ENCODE results near the gene GBP3. TPM values are rescaled to one million over a fixed set of nuclear protein-coding genes. Genes with fewer than 3 reads are reported as not detected.
A peak's percentile ranks its signal among the peaks of the same experiment; 100 is the strongest.

Gene GBP3
- total RNA-seq (2021) (2.6 and 6.3 TPM in 2 replicates), Bru-seq, nascent RNA (percentile 48 among the genes with signal in this experiment), BruChase-seq, experiment 1, labeled RNA remaining after a 2-hour chase (percentile 43 among the genes with signal in this experiment), BruChase-seq, experiment 2, labeled RNA remaining after a 6-hour chase (percentile 46 among the genes with signal in this experiment)
- long read RNA-seq, partial matches to known transcripts = 1 of 4 reads
- long read RNA-seq, other reads (novel, unspliced or antisense) = 1 of 4 reads

GRCh38 chr1:89022167-89022959 lies at the start of gene GBP3:
TSS of gene GBP3 (minus strand) at chr1:89022866. CDS start at chr1:89020721, 2,145 bp downstream.
- Histone ChIP-seq H3K27ac (ENCODE audit: low read depth, low read length, poor library complexity, severe bottlenecking) (no peak within 1 kb of the TSS), H3K27me3 (replicated peaks; ENCODE audit: insufficient read depth, low read depth, low read length, poor library complexity) (no peaks in the 10 kb centered on the region), H3K36me3 (ENCODE audit: insufficient read depth, low read length, poor library complexity, severe bottlenecking) (no peaks in the 10 kb centered on the region), H3K4me3 (ENCODE audit: low read depth, low read length, poor library complexity, severe bottlenecking) (peak within 1 kb of the TSS; percentile 29), H3K9me3 (ENCODE audit: low read depth, low read length, poor library complexity, severe bottlenecking) (no peaks in the 10 kb centered on the region), H3K4me1 (ENCODE audit: insufficient read depth, low read length, poor library complexity, severe bottlenecking) (peaks cover 6% of the 10 kb centered on the region)
- TSS peak; percentile 86 for BruUV-seq (replicated peaks)
- intact Hi-C loops (cut with micrococcal nuclease; ENCODE audit: unreplicated experiment) = no loop called here
- peak; percentile 47 for DNase-seq (ENCODE audit: low spot score)
- CTCF ChIA-PET = interaction anchor here (0.6 kb wide), 1 partner anchor 64 kb away, joined by 3 read pairs; no protein-coding TSS in a partner anchor
- TF ChIP-seq CTCF (conservative IDR thresholded peaks at IDR 0.05; ENCODE audit: low read depth, low read length) = no peak
- TF ChIP-seq EZH2 (IDR thresholded peaks at IDR 0.05; ENCODE audit: borderline replicate concordance, low read depth, low read length, poor library complexity, severe bottlenecking) = no peak
- POLR2A ChIA-PET (ENCODE audit: low non-redundant PET) = interaction anchor here (0.6 kb wide), 1 partner anchor 403 kb away, joined by 8 read pairs; no protein-coding TSS in a partner anchor

GRCh38 chr1:89070509-89070908 lies 47.8 kb upstream of the GBP3 start:
- no peak for TF ChIP-seq EZH2 (IDR thresholded peaks at IDR 0.05; ENCODE audit: borderline replicate concordance, low read depth, low read length, poor library complexity, severe bottlenecking)
- no peak for TF ChIP-seq CTCF (conservative IDR thresholded peaks at IDR 0.05; ENCODE audit: low read depth, low read length)
- Histone ChIP-seq H3K9me3 (ENCODE audit: low read depth, low read length, poor library complexity, severe bottlenecking) (no peaks in the 10 kb centered on the region), H3K27ac (ENCODE audit: low read depth, low read length, poor library complexity, severe bottlenecking) (no peak overlapping the region), H3K4me3 (ENCODE audit: low read depth, low read length, poor library complexity, severe bottlenecking) (no peak overlapping the region), H3K36me3 (ENCODE audit: insufficient read depth, low read length, poor library complexity, severe bottlenecking) (no peaks in the 10 kb centered on the region), H3K4me1 (ENCODE audit: insufficient read depth, low read length, poor library complexity, severe bottlenecking) (no peaks in the 10 kb centered on the region), H3K27me3 (replicated peaks; ENCODE audit: insufficient read depth, low read depth, low read length, poor library complexity) (no peaks in the 10 kb centered on the region)
- intact Hi-C loops (cut with micrococcal nuclease; ENCODE audit: unreplicated experiment) = no loop called here
- ChIA-PET POLR2A (ENCODE audit: low non-redundant PET) (no interaction called here), CTCF (no interaction called here)
- BruUV-seq (replicated peaks) = no TSS peak
- no peak for DNase-seq (ENCODE audit: low spot score)

- TF ChIP-seq CTCF (conservative IDR thresholded peaks at IDR 0.05; ENCODE audit: low read depth, low read length) (no peak), EZH2 (IDR thresholded peaks at IDR 0.05; ENCODE audit: borderline replicate concordance, low read depth, low read length, poor library complexity, severe bottlenecking) (no peak)
- Histone ChIP-seq H3K36me3 (ENCODE audit: insufficient read depth, low read length, poor library complexity, severe bottlenecking) (no peaks in the 10 kb centered on the region), H3K27me3 (replicated peaks; ENCODE audit: insufficient read depth, low read depth, low read length, poor library complexity) (no peaks in the 10 kb centered on the region), H3K4me1 (ENCODE audit: insufficient read depth, low read length, poor library complexity, severe bottlenecking) (no peaks in the 10 kb centered on the region), H3K27ac (ENCODE audit: low read depth, low read length, poor library complexity, severe bottlenecking) (no peak overlapping the region), H3K9me3 (ENCODE audit: low read depth, low read length, poor library complexity, severe bottlenecking) (no peaks in the 10 kb centered on the region), H3K4me3 (ENCODE audit: low read depth, low read length, poor library complexity, severe bottlenecking) (no peak overlapping the region)
- POLR2A ChIA-PET (ENCODE audit: low non-redundant PET) = no interaction called here
- CTCF ChIA-PET = no interaction called here
- no peak for DNase-seq (ENCODE audit: low spot score)
- intact Hi-C loops (cut with micrococcal nuclease; ENCODE audit: unreplicated experiment) = no loop called here
- no TSS peak for BruUV-seq (replicated peaks)
These were observed 47.3 kb upstream of the GBP3 start for GRCh38 chr1:89069951-89070350.
